HepG2 (cell line): ENCODE data around the gene LXN. TPM values are rescaled to one million over a fixed set of nuclear protein-coding genes. Genes with fewer than 3 reads are reported as not detected.
A peak's percentile ranks its signal among the peaks of the same experiment; 100 is the strongest.

Source experiments
- CHD4 ChIP-seq: fragments of 200-600 bp; sonication (generic); IDR thresholded peaks from 2 replicates; pipeline ENCODE4 v1.7.0; 2017; ENCODE audit warnings: mild to moderate bottlenecking, low read length, borderline replicate concordance
- KAT8 ChIP-seq: IDR thresholded peaks from 2 replicates; pipeline ENCODE4 v1.6.1; 2016; ENCODE audit warnings: missing genetic modification reagents, missing compliant biosample characterization
- KDM5A ChIP-seq: fragments of 200-600 bp; sonication (generic); IDR thresholded peaks from 2 replicates; pipeline ENCODE4 v1.7.0; 2018; ENCODE audit warnings: antibody characterized with exemption, mild to moderate bottlenecking, low read length, borderline replicate concordance
- NPAS2 ChIP-seq: sonication (generic); formaldehyde crosslinking; IDR thresholded peaks from 2 replicates; pipeline ENCODE4 v1.8.0; 2022; ENCODE audit warnings: mild to moderate bottlenecking, missing genetic modification reagents, borderline replicate concordance
- ONECUT2 ChIP-seq: sonication (generic); formaldehyde crosslinking; IDR thresholded peaks from 2 replicates; pipeline ENCODE4 v1.4.0; 2020; ENCODE audit warnings: missing genetic modification reagents
- SP1 ChIP-seq, 2 experiments: fragments of 450-650 bp in 1 of 2; sonication (generic) in 1 of 2; formaldehyde crosslinking in 1 of 2; IDR thresholded peaks; 2 replicates each; pipeline versions ENCODE4 v1.4.0 to v1.6.1; 2016 to 2020; ENCODE audit warnings: missing genetic modification reagents in 1 of 2
- SP2 ChIP-seq: sonication (generic); formaldehyde crosslinking; IDR thresholded peaks from 2 replicates; pipeline ENCODE4 v1.5.1; 2020; ENCODE audit warnings: mild to moderate bottlenecking, missing genetic modification reagents
- TMF1 ChIP-seq: sonication (generic); formaldehyde crosslinking; IDR thresholded peaks from 2 replicates; pipeline ENCODE4 v1.8.1; 2022; ENCODE audit warnings: low read depth, missing genetic modification reagents
- ZBED4 ChIP-seq: sonication (generic); formaldehyde crosslinking; IDR thresholded peaks from 2 replicates; pipeline ENCODE4 v1.4.0; 2020; ENCODE audit warnings: missing genetic modification reagents, borderline replicate concordance
- ZNF224 ChIP-seq: sonication (generic); formaldehyde crosslinking; IDR thresholded peaks from 2 replicates; pipeline ENCODE4 v1.5.0; 2020; ENCODE audit warnings: mild to moderate bottlenecking, missing genetic modification reagents
- ZNF251 ChIP-seq: sonication (generic); formaldehyde crosslinking; IDR thresholded peaks from 2 replicates; pipeline ENCODE4 v1.9.0; 2021; ENCODE audit warnings: mild to moderate bottlenecking, missing genetic modification reagents
- ZNF343 ChIP-seq: sonication (generic); formaldehyde crosslinking; IDR thresholded peaks from 2 replicates; pipeline ENCODE4 v1.4.0; 2020; ENCODE audit warnings: mild to moderate bottlenecking, missing genetic modification reagents
- ZNF513 ChIP-seq: sonication (generic); formaldehyde crosslinking; conservative IDR thresholded peaks from 2 replicates; pipeline ENCODE4 v1.5.0; 2020; ENCODE audit warnings: missing genetic modification reagents
- ZNF772 ChIP-seq: sonication (generic); formaldehyde crosslinking; IDR thresholded peaks from 2 replicates; pipeline ENCODE4 v1.5.0; 2020; ENCODE audit warnings: mild to moderate bottlenecking, missing genetic modification reagents
- ZNF878 ChIP-seq: sonication (generic); formaldehyde crosslinking; IDR thresholded peaks from 2 replicates; pipeline ENCODE4 v1.8.1; 2023; ENCODE audit warnings: mild to moderate bottlenecking, missing genetic modification reagents, moderate library complexity
- ZNF879 ChIP-seq: sonication (generic); formaldehyde crosslinking; IDR thresholded peaks from 2 replicates; pipeline ENCODE4 v1.8.1; 2023; ENCODE audit warnings: missing genetic modification reagents
- ZSCAN22 ChIP-seq: sonication (generic); formaldehyde crosslinking; IDR thresholded peaks from 2 replicates; pipeline ENCODE4 v1.4.0; 2020; ENCODE audit warnings: mild to moderate bottlenecking, missing genetic modification reagents
- polyA plus RNA-seq, 8 experiments: library from polyadenylated mRNA; depleted of rRNA in 3 of 8; stranded (reverse) in 7 of 8; unstranded in 1 of 8; fragments of >200 nt; fragmentation: Illumina TruSeq in 4 of 8; extraction: Trizol in 4 of 8; gene quantifications; 2 replicates each; pipeline versions ENCODE4 v1.2.1 to v1.2.3, GENCODE V29; 2011 to 2016; ENCODE audit warnings: low read depth in 4 of 8, missing spikeins in 1 of 8, mixed read lengths in 1 of 8; ENCODE audit not compliant: insufficient read depth in 1 of 8
- total RNA-seq, 5 experiments: library from RNA; depleted of rRNA; stranded (reverse); fragments of >200 nt; fragmentation: Illumina TruSeq; extraction: Trizol; gene quantifications; 2 replicates each; pipeline ENCODE4 v1.2.3, GENCODE V29; 2016; ENCODE audit warnings: low read depth in 1 of 5
- TF ChIP-seq, protein P1 (sequence below): sonication (generic); formaldehyde crosslinking; IDR thresholded peaks from 2 replicates; pipeline ENCODE4 v1.8.0; 2022; ENCODE audit warnings: missing genetic modification reagents, mild to moderate bottlenecking, moderate library complexity, borderline replicate concordance
- TF ChIP-seq, protein P2 (sequence below): fragments of 450-650 bp; IDR thresholded peaks from 2 replicates; pipeline ENCODE4 v1.6.1; 2017
- TF ChIP-seq, protein P3 (sequence below): sonication (generic); formaldehyde crosslinking; IDR thresholded peaks from 2 replicates; pipeline ENCODE4 v1.5.0; 2020; ENCODE audit warnings: missing genetic modification reagents

Gene LXN
- total and polyA plus RNA-seq, 2 of the 13 experiments (the other 11 are each of a cell fraction or from before 2014, with no cell fraction given) = not detected

- TF ChIP-seq ZBED4 (CRISPR knock-in tag) = peak; percentile 59; the same call in 1 of the 2 replicates
- no peak for TF ChIP-seq ZSCAN22
- TF ChIP-seq ZNF772 (CRISPR knock-in tag) = peak; percentile 84
- no peak for TF ChIP-seq ONECUT2 (CRISPR knock-in tag)
- no peak for TF ChIP-seq ZNF513 (CRISPR knock-in tag)
- TF ChIP-seq ZNF224 (CRISPR knock-in tag) = 0 out of 2 replicates have a peak, but pooled peaks have one; percentile 35
- TF ChIP-seq, protein P1, sequence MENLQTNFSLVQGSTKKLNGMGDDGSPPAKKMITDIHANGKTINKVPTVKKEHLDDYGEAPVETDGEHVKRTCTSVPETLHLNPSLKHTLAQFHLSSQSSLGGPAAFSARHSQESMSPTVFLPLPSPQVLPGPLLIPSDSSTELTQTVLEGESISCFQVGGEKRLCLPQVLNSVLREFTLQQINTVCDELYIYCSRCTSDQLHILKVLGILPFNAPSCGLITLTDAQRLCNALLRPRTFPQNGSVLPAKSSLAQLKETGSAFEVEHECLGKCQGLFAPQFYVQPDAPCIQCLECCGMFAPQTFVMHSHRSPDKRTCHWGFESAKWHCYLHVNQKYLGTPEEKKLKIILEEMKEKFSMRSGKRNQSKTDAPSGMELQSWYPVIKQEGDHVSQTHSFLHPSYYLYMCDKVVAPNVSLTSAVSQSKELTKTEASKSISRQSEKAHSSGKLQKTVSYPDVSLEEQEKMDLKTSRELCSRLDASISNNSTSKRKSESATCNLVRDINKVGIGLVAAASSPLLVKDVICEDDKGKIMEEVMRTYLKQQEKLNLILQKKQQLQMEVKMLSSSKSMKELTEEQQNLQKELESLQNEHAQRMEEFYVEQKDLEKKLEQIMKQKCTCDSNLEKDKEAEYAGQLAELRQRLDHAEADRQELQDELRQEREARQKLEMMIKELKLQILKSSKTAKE (CRISPR knock-in tag) = no peak
- TF ChIP-seq ZNF251 = no peak
- TF ChIP-seq ZNF343 (CRISPR knock-in tag) = 0 out of 2 replicates have a peak, but pooled peaks have one; percentile 41
- TF ChIP-seq, protein P2, sequence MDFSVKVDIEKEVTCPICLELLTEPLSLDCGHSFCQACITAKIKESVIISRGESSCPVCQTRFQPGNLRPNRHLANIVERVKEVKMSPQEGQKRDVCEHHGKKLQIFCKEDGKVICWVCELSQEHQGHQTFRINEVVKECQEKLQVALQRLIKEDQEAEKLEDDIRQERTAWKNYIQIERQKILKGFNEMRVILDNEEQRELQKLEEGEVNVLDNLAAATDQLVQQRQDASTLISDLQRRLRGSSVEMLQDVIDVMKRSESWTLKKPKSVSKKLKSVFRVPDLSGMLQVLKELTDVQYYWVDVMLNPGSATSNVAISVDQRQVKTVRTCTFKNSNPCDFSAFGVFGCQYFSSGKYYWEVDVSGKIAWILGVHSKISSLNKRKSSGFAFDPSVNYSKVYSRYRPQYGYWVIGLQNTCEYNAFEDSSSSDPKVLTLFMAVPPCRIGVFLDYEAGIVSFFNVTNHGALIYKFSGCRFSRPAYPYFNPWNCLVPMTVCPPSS = no peak
- no peak for TF ChIP-seq SP1 (IDR thresholded peaks at IDR 0.05)
- peak; percentile 58 for TF ChIP-seq SP1 (CRISPR knock-in tag; IDR thresholded peaks at IDR 0.05)
- peak; percentile 99 for TF ChIP-seq KAT8 (CRISPR knock-in tag)
- no peak for TF ChIP-seq CHD4
- no peak for TF ChIP-seq NPAS2
- TF ChIP-seq, protein P3, sequence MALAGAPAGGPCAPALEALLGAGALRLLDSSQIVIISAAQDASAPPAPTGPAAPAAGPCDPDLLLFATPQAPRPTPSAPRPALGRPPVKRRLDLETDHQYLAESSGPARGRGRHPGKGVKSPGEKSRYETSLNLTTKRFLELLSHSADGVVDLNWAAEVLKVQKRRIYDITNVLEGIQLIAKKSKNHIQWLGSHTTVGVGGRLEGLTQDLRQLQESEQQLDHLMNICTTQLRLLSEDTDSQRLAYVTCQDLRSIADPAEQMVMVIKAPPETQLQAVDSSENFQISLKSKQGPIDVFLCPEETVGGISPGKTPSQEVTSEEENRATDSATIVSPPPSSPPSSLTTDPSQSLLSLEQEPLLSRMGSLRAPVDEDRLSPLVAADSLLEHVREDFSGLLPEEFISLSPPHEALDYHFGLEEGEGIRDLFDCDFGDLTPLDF (CRISPR knock-in tag) = no peak
- peak; percentile 64 for TF ChIP-seq SP2 (CRISPR knock-in tag)
- TF ChIP-seq TMF1 = no peak
- 0 out of 2 replicates have a peak, but pooled peaks have one; percentile 31 for TF ChIP-seq ZNF879 (CRISPR knock-in tag)
- TF ChIP-seq KDM5A = peak; percentile 95
- TF ChIP-seq ZNF878 (CRISPR knock-in tag) = peak; percentile 95
Measured at GRCh38 chr3:158644345-158644908, 28.0 kb downstream of the LXN start, which contains the start of gene GFM1 (continued).
